Activated T-cell treated with anti-CD3 and anti-CD28 coated beads, Interleukin-2, amount 50 U/mL, for 24 hours (primary cell): ENCODE measurements around the gene PLEKHH2.
"Not testable (repeated sequence)": the region's sequence is repeated elsewhere in the genome, so short reads cannot be mapped to it uniquely, and the experiment has no call there.

ENCODE experiments used
- DNase-seq: peaks from one replicate; pipeline ENCODE4 v3.0.0-alpha.2; 2020
- H3K27ac Mint-ChIP-seq: 2 replicates; pipeline ENCODE4 v1.8.0; 2020; ENCODE audit warnings: mild to moderate bottlenecking, mixed read lengths
- H3K27me3 Mint-ChIP-seq: 2 replicates; pipeline ENCODE4 v1.8.0; 2020; ENCODE audit warnings: mixed read lengths
- H3K36me3 Mint-ChIP-seq: 2 replicates; pipeline ENCODE4 v1.8.0; 2020; ENCODE audit warnings: low read depth, mixed read lengths
- H3K4me1 Mint-ChIP-seq: 2 replicates; pipeline ENCODE4 v1.8.0; 2020; ENCODE audit warnings: low read depth, mixed read lengths
- H3K4me3 Mint-ChIP-seq: 2 replicates; pipeline ENCODE4 v1.8.0; 2020; ENCODE audit warnings: mild to moderate bottlenecking, moderate library complexity, mixed read lengths
- H3K9me3 Mint-ChIP-seq: 2 replicates; pipeline ENCODE4 v1.8.0; 2020; ENCODE audit warnings: mixed read lengths

PLEKHH2 gene

DNA sequence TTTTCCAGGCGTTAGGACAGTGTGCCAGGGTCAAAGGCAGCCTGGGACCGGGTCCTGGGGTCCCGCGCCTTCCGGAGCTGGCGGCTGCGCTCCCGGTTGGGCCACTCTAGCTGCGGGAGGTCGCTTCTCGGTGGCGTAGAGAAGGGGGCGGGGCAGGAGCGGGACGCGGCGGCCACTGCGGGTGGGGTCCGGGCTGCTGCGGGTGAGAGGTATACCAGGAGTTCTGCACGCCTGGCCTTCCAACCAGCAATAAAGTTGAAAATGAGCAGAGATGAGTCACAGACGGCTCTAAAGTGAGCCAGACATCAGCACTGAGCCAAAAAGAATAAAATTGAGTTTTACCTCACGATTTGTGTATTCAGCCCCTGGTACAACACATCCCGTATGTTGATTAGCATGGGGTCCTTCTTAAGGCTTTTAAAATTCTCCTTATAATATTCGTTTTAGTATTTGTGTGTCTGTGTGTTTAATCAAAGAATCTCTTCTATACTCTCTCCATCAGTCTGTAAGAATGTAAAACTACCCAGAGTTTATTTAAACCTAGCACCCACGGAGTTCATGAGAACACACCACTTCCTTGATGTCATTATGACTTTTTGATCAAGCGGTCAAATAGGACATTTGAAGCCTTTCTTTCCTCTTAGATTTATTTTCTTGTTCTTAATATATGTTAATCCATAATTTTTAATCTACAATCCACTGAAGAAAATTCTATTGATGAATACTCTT lies 39.4 kb downstream of the PLEKHH2 start, which contains the start of gene C1GALT1C1L:
Gene C1GALT1C1L (minus strand): TSS at position 108 of the 729 bp plus-strand sequence. CDS start 107 bp downstream, at position 1.
- H3K9me3 Mint-ChIP-seq, result peaks cover 8% of the 10 kb centered on the region
- H3K36me3 Mint-ChIP-seq, result no peaks in the 10 kb centered on the region
- peak within 1 kb of the TSS; percentile 69 for H3K4me3 Mint-ChIP-seq
- H3K4me1 Mint-ChIP-seq, result peaks cover 5% of the 10 kb centered on the region
- no peak within 1 kb of the TSS for H3K27ac Mint-ChIP-seq
- peaks cover 26% of the 10 kb centered on the region for H3K27me3 Mint-ChIP-seq
- DNase-seq, result peak; percentile 39

DNA sequence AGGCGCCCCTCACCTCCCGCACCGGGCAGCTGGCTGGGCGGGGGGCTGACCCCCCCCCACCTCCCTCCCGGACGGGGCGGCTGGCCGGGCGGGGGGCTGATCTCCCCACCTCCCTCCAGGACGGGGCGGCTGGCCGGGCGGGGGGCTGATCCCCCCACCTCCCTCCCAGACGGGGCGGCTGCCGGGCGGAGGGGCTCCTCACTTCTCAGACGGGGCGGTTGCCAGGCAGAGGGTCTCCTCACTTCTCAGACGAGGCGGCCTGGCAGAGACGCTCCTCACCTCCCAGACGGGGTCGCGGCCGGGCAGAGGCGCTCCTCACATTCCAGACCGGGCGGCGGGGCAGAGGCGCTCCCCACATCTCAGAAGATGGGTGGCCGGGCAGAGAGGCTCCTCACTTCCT lies 40.7 kb downstream of the PLEKHH2 start:
- not testable (repeated sequence) for H3K9me3 Mint-ChIP-seq, H3K27ac Mint-ChIP-seq, H3K4me1 Mint-ChIP-seq, DNase-seq, H3K36me3 Mint-ChIP-seq, H3K4me3 Mint-ChIP-seq
- peaks cover 25% of the 10 kb centered on the region for H3K27me3 Mint-ChIP-seq

DNA sequence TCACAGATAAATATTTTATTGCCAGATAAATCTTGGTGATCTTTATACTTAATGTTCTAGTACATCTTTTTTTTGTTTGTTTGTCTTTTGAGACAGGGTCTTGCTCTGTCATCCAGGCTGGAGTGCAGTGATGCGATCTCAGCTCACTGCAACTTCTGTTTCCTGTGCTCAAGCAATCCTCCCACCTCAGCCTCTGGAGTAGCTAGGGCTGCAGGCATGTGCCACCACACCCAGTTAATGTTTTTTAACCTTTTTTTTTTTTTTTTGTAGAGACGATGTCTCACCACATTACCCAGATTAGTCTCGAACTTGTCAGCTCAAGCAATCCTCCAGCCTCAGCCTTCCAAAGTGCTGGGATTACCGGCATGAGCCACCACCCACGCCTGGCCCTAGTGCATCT lies 48.3 kb downstream of the PLEKHH2 start:
- H3K27me3 Mint-ChIP-seq, result peaks cover 2% of the 10 kb centered on the region
- no peaks in the 10 kb centered on the region for H3K9me3 Mint-ChIP-seq
- DNase-seq, result no peak
- H3K4me3 Mint-ChIP-seq, result no peak overlapping the region
- no peaks in the 10 kb centered on the region for H3K36me3 Mint-ChIP-seq
- H3K27ac Mint-ChIP-seq, result no peak overlapping the region
- peaks cover 6% of the 10 kb centered on the region for H3K4me1 Mint-ChIP-seq

DNA sequence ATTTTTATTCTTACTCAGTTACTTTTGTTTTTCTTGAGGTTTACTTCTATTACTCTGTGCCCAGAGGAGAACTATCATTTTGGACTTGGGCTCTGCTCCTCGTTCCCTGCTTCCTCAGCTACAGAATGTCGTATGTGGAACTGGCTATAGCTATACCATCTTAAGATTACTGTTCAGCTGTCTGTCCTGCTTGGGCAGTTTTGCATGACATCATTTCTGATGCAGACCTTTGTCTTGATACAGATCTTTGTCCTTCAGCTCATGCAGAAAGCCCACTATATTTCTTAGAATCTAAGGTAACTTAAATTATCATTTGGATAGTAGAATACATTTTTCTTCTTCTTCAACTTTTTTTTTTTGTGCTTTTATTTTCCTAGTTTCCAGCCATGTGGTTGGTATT lies 52.9 kb downstream of the PLEKHH2 start:
- H3K4me1 Mint-ChIP-seq, result peaks cover 5% of the 10 kb centered on the region
- DNase-seq, result no peak
- no peaks in the 10 kb centered on the region for H3K9me3 Mint-ChIP-seq
- peaks cover 7% of the 10 kb centered on the region for H3K27me3 Mint-ChIP-seq
- H3K4me3 Mint-ChIP-seq, result no peak overlapping the region
- no peaks in the 10 kb centered on the region for H3K36me3 Mint-ChIP-seq
- no peak overlapping the region for H3K27ac Mint-ChIP-seq

DNA sequence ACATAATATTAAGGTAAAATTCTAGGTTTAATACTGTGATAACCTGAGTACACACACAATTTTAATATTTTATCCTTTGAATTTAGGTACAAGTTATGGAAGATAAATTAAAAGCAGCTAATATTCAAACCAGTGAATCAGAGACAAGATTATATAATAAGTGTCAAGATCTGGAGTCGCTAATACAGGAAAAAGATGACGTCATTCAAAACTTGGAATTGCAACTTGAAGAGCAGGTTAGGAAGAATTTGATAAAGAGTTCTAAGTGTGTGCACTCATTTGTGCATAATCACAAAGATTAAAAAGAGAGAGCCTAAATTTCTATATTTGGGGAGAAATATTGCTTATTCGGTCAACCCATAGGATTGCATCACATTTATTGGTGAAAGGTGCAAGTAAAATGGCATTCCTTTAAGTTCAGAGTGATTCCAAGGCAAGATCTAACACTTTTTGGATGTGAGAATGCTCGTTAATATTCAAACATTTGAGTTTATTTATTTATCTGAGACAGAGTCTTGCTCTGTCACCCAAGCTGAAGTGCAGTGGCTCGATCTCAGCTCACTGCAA lies 55.5 kb downstream of the PLEKHH2 start:
- H3K4me3 Mint-ChIP-seq, result no peak overlapping the region
- no peaks in the 10 kb centered on the region for H3K9me3 Mint-ChIP-seq
- H3K36me3 Mint-ChIP-seq, result no peaks in the 10 kb centered on the region
- H3K27me3 Mint-ChIP-seq, result peaks cover 7% of the 10 kb centered on the region
- no peak overlapping the region for H3K27ac Mint-ChIP-seq
- no peaks in the 10 kb centered on the region for H3K4me1 Mint-ChIP-seq
- no peak for DNase-seq

DNA sequence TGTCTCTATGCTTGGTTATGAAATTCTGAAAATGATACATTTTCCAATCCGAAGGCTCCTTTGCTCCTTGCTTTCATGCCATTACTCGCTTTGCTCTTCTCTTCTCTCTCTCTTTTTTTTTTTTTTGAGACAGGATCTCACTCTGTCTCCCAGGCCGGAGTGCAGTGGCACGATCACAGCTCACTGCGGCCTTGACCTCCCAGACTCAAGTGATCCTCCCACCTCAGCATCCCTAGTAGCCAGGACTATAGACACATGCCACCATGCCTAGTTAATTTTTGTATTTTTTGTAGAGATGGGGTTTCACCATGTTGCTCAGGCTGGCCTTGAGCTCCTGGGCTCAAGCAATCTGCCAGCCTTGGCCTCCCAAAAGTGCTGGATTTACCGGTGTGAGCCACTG lies 61.1 kb downstream of the PLEKHH2 start:
- not testable (repeated sequence) for H3K27me3 Mint-ChIP-seq, H3K9me3 Mint-ChIP-seq, H3K4me1 Mint-ChIP-seq, DNase-seq, H3K36me3 Mint-ChIP-seq, H3K4me3 Mint-ChIP-seq, H3K27ac Mint-ChIP-seq

DNA sequence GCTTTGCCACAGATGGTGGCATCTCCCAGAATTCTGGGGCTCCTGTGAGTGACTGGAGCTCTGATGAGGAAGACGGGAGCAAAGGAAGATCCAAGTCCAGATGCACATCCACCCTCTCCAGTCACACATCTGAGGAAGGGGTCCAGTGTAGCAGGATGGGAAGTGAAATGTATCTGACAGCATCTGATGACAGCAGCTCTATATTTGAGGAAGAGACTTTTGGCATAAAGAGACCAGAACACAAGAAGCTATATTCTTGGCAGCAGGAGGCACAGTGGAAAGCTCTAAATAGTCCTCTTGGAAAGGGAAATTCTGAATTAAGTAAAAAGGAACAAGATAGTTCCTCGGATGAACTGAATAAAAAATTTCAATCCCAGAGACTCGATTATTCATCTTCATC lies 62.7 kb downstream of the PLEKHH2 start:
- Mint-ChIP-seq H3K4me1 (no peaks in the 10 kb centered on the region), H3K36me3 (no peaks in the 10 kb centered on the region), H3K4me3 (no peak overlapping the region), H3K27me3 (peaks cover 9% of the 10 kb centered on the region), H3K9me3 (no peaks in the 10 kb centered on the region), H3K27ac (no peak overlapping the region)
- DNase-seq, result no peak

DNA sequence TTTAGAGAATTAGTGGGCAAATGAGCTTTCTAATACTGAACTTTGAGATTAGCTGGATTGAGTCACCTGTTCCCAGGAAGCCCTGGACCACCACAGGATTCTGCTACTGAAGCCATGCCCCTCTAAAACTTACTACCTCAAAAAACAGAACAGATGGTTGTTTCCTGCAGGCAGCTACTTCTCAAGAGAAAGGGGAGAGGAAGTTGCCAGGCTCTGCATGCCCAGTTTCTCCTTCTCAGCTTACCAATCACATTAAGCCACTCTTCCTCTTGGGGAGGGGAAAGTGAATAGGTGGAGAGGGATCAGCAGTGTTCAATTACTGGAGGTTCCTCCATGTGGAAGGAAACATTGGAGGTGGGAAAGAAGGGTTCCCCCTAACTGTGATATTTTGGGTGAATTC lies 64.1 kb downstream of the PLEKHH2 start:
- H3K4me1 Mint-ChIP-seq, result no peaks in the 10 kb centered on the region
- H3K4me3 Mint-ChIP-seq, result no peak overlapping the region
- peaks cover 9% of the 10 kb centered on the region for H3K27me3 Mint-ChIP-seq
- H3K36me3 Mint-ChIP-seq, result no peaks in the 10 kb centered on the region
- no peak for DNase-seq
- no peak overlapping the region for H3K27ac Mint-ChIP-seq
- H3K9me3 Mint-ChIP-seq, result no peaks in the 10 kb centered on the region

DNA sequence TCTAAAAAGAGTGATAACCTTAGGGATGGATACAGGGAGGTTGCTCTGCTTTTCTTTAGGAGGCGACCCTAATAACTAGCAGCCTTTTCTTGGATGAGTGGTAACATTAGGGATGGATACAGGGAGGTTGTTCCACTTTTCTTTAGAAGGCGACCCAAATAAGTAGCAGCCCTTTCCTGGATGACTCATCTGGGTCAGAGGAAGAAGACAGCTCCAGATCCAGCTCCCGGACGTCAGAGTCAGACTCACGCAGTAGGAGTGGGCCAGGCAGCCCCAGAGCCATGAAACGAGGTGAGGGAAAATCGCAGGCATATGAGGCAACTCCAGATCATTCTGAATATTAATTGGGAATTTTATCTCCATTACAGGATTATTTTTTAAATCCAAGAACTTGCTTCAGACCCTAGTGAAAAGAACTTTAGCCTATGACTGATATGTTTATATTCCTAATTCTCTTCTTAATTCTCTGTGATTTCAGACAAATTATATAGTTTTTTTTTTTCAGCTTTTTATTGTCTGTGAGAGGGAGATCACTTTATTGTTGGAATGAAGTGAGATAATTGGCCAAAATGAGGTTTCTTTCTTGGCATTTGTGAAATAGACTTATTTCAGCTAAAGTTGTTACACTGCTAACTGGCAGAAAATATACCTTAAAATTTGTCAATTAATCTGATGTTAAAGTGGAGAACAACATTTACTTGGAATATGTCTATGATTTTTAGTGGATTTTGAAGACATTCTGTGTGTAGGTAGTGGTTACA lies 70.4 kb downstream of the PLEKHH2 start:
- no peak for DNase-seq

DNA sequence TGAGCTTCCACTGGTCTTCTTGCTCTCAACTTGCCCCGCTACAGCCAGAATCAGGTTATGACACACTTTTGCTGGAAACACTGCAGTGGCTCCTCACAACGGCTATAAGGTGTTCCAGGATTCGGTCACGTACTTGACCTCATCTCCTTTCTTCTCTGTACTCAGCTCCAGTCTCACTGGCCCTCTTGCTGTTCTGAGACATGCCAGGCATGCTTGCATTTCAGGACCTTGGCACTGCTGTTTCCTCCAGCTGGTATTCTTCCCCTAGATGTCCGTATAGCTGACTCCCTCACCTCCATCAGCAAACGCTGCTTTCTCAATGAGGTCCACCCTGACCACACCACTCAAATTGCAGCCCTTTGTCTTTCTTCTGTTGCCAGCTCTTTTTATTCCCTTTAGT lies 71.1 kb downstream of the PLEKHH2 start:
- no peaks in the 10 kb centered on the region for H3K4me1 Mint-ChIP-seq
- H3K4me3 Mint-ChIP-seq, result no peak overlapping the region
- no peak for DNase-seq
- H3K27ac Mint-ChIP-seq, result no peak overlapping the region
- no peaks in the 10 kb centered on the region for H3K36me3 Mint-ChIP-seq
- H3K9me3 Mint-ChIP-seq, result no peaks in the 10 kb centered on the region
- H3K27me3 Mint-ChIP-seq, result peaks cover 4% of the 10 kb centered on the region

More for the DNA sequence above, 70.4 kb downstream of the PLEKHH2 start:
- Mint-ChIP-seq H3K36me3 (no peaks in the 10 kb centered on the region), H3K27ac (no peak overlapping the region), H3K4me1 (no peaks in the 10 kb centered on the region), H3K4me3 (no peak overlapping the region), H3K27me3 (peaks cover 7% of the 10 kb centered on the region), H3K9me3 (no peaks in the 10 kb centered on the region)

DNA sequence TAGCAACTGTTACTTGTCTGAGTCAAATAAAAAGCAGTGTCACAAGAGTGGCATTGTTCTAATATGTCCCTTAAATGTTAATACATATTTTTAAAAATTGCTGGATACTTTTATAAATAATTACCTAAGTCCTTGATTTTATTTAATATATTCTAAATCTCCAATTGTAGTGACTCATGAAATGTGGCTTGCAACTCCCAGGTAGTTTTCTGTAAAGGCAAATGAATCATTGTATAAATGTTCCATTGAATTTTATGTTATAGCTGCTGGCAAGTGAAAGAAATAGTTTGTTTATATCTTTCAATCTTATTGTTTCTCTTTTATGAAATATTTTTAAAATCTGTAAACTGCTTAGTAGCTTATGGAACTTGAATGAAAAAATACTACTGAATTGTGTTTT lies 71.8 kb downstream of the PLEKHH2 start:
- Mint-ChIP-seq H3K4me3 (no peak overlapping the region), H3K9me3 (no peaks in the 10 kb centered on the region), H3K4me1 (no peaks in the 10 kb centered on the region), H3K27me3 (peaks cover 3% of the 10 kb centered on the region), H3K27ac (no peak overlapping the region), H3K36me3 (no peaks in the 10 kb centered on the region)
- DNase-seq, result no peak

DNA sequence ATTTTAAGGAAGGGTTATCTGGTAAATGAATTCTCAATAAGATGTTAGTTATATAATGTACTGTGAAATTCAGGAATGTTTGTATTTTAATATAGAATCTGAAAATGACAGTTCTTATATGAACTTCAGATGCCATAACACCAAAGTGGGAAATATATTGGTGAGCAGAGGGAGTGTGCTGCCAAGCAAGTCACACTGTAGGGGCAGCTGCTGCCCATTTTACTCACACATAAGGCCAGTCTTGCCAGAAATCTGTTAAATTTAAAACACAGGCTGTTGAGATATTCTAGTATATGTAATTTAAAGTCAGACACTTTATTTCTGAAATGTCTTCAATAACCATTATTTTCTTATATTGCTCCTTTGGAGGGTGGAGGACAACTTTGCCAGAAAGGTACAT lies 73.8 kb downstream of the PLEKHH2 start:
- H3K4me3 Mint-ChIP-seq, result no peak overlapping the region
- no peak overlapping the region for H3K27ac Mint-ChIP-seq
- no peak for DNase-seq
- no peaks in the 10 kb centered on the region for H3K27me3 Mint-ChIP-seq
- no peaks in the 10 kb centered on the region for H3K9me3 Mint-ChIP-seq
- H3K4me1 Mint-ChIP-seq, result no peaks in the 10 kb centered on the region
- H3K36me3 Mint-ChIP-seq, result no peaks in the 10 kb centered on the region

DNA sequence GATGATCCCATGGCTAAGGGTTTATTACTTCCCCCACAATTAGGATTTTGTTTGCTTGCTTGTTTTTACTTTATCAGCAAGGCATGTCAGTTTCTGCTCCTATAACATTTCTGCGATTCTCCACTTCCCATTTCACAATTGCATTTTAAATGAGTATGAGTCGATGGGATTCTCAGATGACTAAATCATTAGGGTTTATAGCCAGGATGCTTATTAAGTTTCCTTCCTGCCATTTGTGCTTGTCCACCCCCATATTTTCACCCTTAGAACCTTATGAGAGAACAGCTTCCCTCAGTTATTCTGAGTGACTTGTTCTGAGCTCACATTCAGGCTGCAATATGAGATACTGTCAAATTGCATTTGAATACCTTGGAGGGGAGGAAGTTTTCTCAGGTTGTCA lies 77.1 kb downstream of the PLEKHH2 start:
- Mint-ChIP-seq H3K4me3 (no peak overlapping the region), H3K27me3 (no peaks in the 10 kb centered on the region), H3K4me1 (no peaks in the 10 kb centered on the region), H3K36me3 (no peaks in the 10 kb centered on the region), H3K27ac (no peak overlapping the region), H3K9me3 (no peaks in the 10 kb centered on the region)
- DNase-seq, result no peak

DNA sequence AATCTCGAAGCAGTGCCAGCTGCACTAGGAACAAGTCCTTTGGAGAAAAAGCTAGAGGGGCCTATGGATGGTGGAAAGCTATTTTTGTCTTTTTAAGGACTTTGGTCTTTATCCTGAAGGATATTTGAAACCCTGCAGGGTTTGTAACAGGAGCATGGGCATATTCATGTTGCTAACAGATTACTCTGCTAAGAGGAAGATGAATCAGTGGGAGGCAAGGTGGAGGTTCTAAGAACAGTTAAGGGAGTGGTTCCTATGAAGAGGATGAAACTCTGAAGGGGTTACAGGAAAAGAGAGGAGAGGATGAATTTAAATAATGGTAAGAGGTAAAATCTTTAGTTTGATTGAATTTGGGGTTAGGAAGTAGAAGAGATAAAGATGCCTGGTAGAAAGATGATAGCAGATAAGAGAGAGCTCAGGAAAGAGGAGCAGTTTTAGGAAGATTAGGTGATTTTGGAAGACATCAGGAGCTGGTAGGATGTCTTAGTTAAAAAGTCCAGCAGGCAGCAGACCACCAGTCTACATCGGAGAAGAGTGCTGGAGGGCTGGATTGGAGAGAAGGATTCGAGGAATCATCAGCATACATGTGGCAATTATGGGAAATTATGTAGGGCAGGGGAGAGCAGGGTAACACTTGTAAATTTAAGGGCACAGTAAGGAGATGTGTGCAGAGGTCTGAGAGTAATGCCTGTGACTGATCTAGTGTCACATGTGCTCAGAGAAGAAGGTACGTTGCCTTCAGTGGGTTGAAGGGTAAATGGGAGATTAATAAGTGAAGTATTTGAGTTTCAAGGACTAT lies 78.4 kb downstream of the PLEKHH2 start:
- Mint-ChIP-seq H3K27me3 (no peaks in the 10 kb centered on the region), H3K4me3 (no peak overlapping the region), H3K4me1 (no peaks in the 10 kb centered on the region), H3K9me3 (no peaks in the 10 kb centered on the region), H3K36me3 (no peaks in the 10 kb centered on the region), H3K27ac (no peak overlapping the region)
- DNase-seq, result no peak
